SK-N-SH treated with all-trans-retinoic acid at 6 μM for 48 hours (cell line): Measurements from ENCODE around the gene ZNF778.

Source experiments
- CSDC2 ChIP-seq: fragments of 250-450 bp; sonication (Bioruptor Pico); IDR thresholded peaks from 2 replicates; pipeline ENCODE4 v1.5.0; 2020; ENCODE audit warnings: mild to moderate bottlenecking, moderate library complexity
- ESRRG ChIP-seq: fragments of 250-450 bp; sonication (Bioruptor Pico); IDR thresholded peaks from 2 replicates; pipeline ENCODE4 v1.6.1; 2021; ENCODE audit warnings: mild to moderate bottlenecking
- GLIS3 ChIP-seq: fragments of 250-450 bp; sonication (Bioruptor Pico); IDR thresholded peaks from 2 replicates; pipeline ENCODE4 v1.5.0; 2020; ENCODE audit warnings: mild to moderate bottlenecking, moderate library complexity
- OSR1 ChIP-seq: fragments of 250-450 bp; sonication (Bioruptor Pico); IDR thresholded peaks from 2 replicates; pipeline ENCODE4 v1.8.0; 2022; ENCODE audit warnings: moderate library complexity, mild to moderate bottlenecking, inconsistent platforms
- PATZ1 ChIP-seq: fragments of 250-450 bp; sonication (Bioruptor Pico); IDR thresholded peaks from 2 replicates; pipeline ENCODE4 v1.8.0; 2020; ENCODE audit warnings: mild to moderate bottlenecking, moderate library complexity, borderline replicate concordance
- PPARA ChIP-seq: fragments of 250-450 bp; sonication (Bioruptor Pico); IDR thresholded peaks from 2 replicates; pipeline ENCODE4 v1.5.0; 2020; ENCODE audit warnings: mild to moderate bottlenecking, borderline replicate concordance
- SNAI2 ChIP-seq: fragments of 250-450 bp; sonication (Bioruptor Pico); IDR thresholded peaks from 2 replicates; pipeline ENCODE4 v1.5.0; 2020; ENCODE audit warnings: mild to moderate bottlenecking, moderate library complexity
- TCF4 ChIP-seq: fragments of 250-450 bp; sonication (Bioruptor Pico); IDR thresholded peaks from 2 replicates; pipeline ENCODE4 v1.8.0; 2021; ENCODE audit warnings: mild to moderate bottlenecking, moderate library complexity, borderline replicate concordance
- ZFP3 ChIP-seq: fragments of 250-450 bp; sonication (Bioruptor Pico); IDR thresholded peaks from 2 replicates; pipeline ENCODE4 v1.5.0; 2020; ENCODE audit warnings: mild to moderate bottlenecking, moderate library complexity
- ZNF565 ChIP-seq: fragments of 450-650 bp; formaldehyde crosslinking; conservative IDR thresholded peaks from 2 replicates; pipeline ENCODE4 v1.5.0; 2020; ENCODE audit warnings: low read depth, mild to moderate bottlenecking, moderate library complexity
- ZNF70 ChIP-seq: fragments of 450-650 bp; formaldehyde crosslinking; IDR thresholded peaks from 2 replicates; pipeline ENCODE4 v1.5.0; 2020; ENCODE audit warnings: mild to moderate bottlenecking, moderate library complexity
- ZNF8 ChIP-seq: fragments of 450-650 bp; formaldehyde crosslinking; IDR thresholded peaks from 2 replicates; pipeline ENCODE4 v1.5.0; 2020; ENCODE audit warnings: mild to moderate bottlenecking, moderate library complexity

GRCh38 chr16:89170346-89171215 is 46.9 kb upstream of the ZNF778 start:
- TF ChIP-seq ZNF8 (no peak), CSDC2 (no peak), PPARA (no peak), ZNF70 (no peak), ESRRG (CRISPR knock-in tag) (no peak), TCF4 (no peak), OSR1 (CRISPR knock-in tag) (no peak), SNAI2 (CRISPR knock-in tag) (no peak), ZFP3 (CRISPR knock-in tag) (no peak), GLIS3 (CRISPR knock-in tag) (no peak), ZNF565 (CRISPR knock-in tag) (no peak), PATZ1 (CRISPR knock-in tag) (no peak)
